Neuronal stem cell (in vitro differentiated cells): Measurements from ENCODE around the gene ARL2BP.
"Not testable (repeated sequence)": the region's sequence is repeated elsewhere in the genome, so short reads cannot be mapped to it uniquely, and the experiment has no call there.

Experiments used
- DNase-seq: peaks from one replicate; pipeline ENCODE4 v3.0.0-alpha.2; 2013; ENCODE audit warnings: low spot score
- H2AFZ ChIP-seq: one replicate; pipeline ENCODE4 v1.6.1; 2013; ENCODE audit warnings: mild to moderate bottlenecking, low read length, inconsistent platforms
- H2AK5ac ChIP-seq: 2 replicates; pipeline ENCODE4 v1.6.1; 2013; ENCODE audit warnings: low read depth, mild to moderate bottlenecking, inconsistent platforms, low read length, moderate library complexity, mixed read lengths
- H2BK120ac ChIP-seq: 2 replicates; pipeline ENCODE4 v1.6.1; 2013; ENCODE audit warnings: low read depth, mild to moderate bottlenecking, inconsistent platforms, low read length, moderate library complexity, mixed read lengths
- H2BK12ac ChIP-seq: one replicate; pipeline ENCODE4 v1.6.1; 2013; ENCODE audit warnings: low read length, inconsistent platforms
- H2BK15ac ChIP-seq: 2 replicates; pipeline ENCODE4 v1.6.1; 2013; ENCODE audit warnings: mild to moderate bottlenecking, low read length, inconsistent platforms, mixed read lengths
- H2BK5ac ChIP-seq: one replicate; pipeline ENCODE4 v1.6.1; 2013; ENCODE audit warnings: inconsistent platforms, mild to moderate bottlenecking, low read length, moderate library complexity
- H3K14ac ChIP-seq: one replicate; pipeline ENCODE4 v1.6.1; 2013; ENCODE audit warnings: low read length, inconsistent platforms
- H3K18ac ChIP-seq: 2 replicates; pipeline ENCODE4 v1.6.1; 2013; ENCODE audit warnings: low read length, inconsistent platforms
- H3K23ac ChIP-seq: 2 replicates; pipeline ENCODE4 v1.6.1; 2013; ENCODE audit warnings: low read depth, mild to moderate bottlenecking, mixed read lengths, low read length, inconsistent platforms; ENCODE audit not compliant: poor library complexity
- H3K27ac ChIP-seq: replicated peaks from 3 replicates; pipeline ENCODE4 v1.5.1; 2013; ENCODE audit warnings: low read length, inconsistent platforms
- H3K27me3 ChIP-seq, 3 experiments: 2 replicates each; pipeline ENCODE4 v1.6.1; 2013; ENCODE audit warnings: low read length in 3 of 3, mild to moderate bottlenecking in 2 of 3, inconsistent platforms in 1 of 3, low read depth in 1 of 3, mixed read lengths in 1 of 3, moderate library complexity in 1 of 3; ENCODE audit not compliant: control insufficient read depth in 3 of 3, insufficient read depth in 3 of 3
- H3K36me3 ChIP-seq, 2 donors: replicated peaks in 1 of 2; 2 replicates each; pipeline ENCODE4 v1.6.1; 2013; ENCODE audit warnings: low read length in 2 of 2; ENCODE audit not compliant: control insufficient read depth in 2 of 2, insufficient read depth in 2 of 2
- H3K4ac ChIP-seq: 2 replicates; pipeline ENCODE4 v1.6.1; 2013; ENCODE audit warnings: inconsistent platforms, mild to moderate bottlenecking, low read length, moderate library complexity
- H3K4me1 ChIP-seq, 2 donors: 1 replicate in 1 of 2; 2 replicates in 1 of 2; pipeline ENCODE4 v1.6.1; 2013; ENCODE audit warnings: low read length in 2 of 2, low read depth in 1 of 2; ENCODE audit not compliant: control insufficient read depth in 2 of 2, insufficient read depth in 1 of 2
- H3K4me2 ChIP-seq: one replicate; pipeline ENCODE4 v1.6.1; 2013; ENCODE audit warnings: mild to moderate bottlenecking, low read length, inconsistent platforms; ENCODE audit not compliant: insufficient read depth, poor library complexity, severe bottlenecking
- H3K4me3 ChIP-seq, 2 donors: 2 replicates each; pipeline ENCODE4 v1.5.1; 2013; ENCODE audit warnings: low read length in 2 of 2, mild to moderate bottlenecking in 2 of 2, inconsistent platforms in 1 of 2, moderate library complexity in 1 of 2
- H3K79me1 ChIP-seq: one replicate; pipeline ENCODE4 v1.6.1; 2013; ENCODE audit warnings: low read depth, mild to moderate bottlenecking, inconsistent platforms, low read length, moderate library complexity
- H3K9ac ChIP-seq: one replicate; pipeline ENCODE4 v1.6.1; 2013; ENCODE audit warnings: mild to moderate bottlenecking, low read depth, low read length, inconsistent platforms; ENCODE audit not compliant: poor library complexity
- H3K9me3 ChIP-seq, 2 donors: replicated peaks in 1 of 2; 2 replicates each; pipeline versions ENCODE3 to v1.6.1; 2013; ENCODE audit warnings: low read length in 2 of 2, mild to moderate bottlenecking in 2 of 2, inconsistent platforms in 1 of 2, low read depth in 1 of 2, mixed read lengths in 1 of 2, moderate library complexity in 1 of 2; ENCODE audit not compliant: control insufficient read depth in 2 of 2, insufficient read depth in 1 of 2
- H4K8ac ChIP-seq: one replicate; pipeline ENCODE4 v1.6.1; 2013; ENCODE audit warnings: low read depth, mild to moderate bottlenecking, inconsistent platforms, low read length, moderate library complexity
- H4K91ac ChIP-seq: one replicate; pipeline ENCODE4 v1.6.1; 2013; ENCODE audit warnings: low read length, low read depth, mild to moderate bottlenecking, inconsistent platforms; ENCODE audit not compliant: poor library complexity
- WGBS, 2 donors: extraction: QIAGEN DNeasy Blood & Tissue Kit; methylation state at CpG; one replicate each; pipeline ENCODE4 v1.1.7; 2013; ENCODE audit warnings: missing lambda C conversion rate in 2 of 2, mixed read lengths in 1 of 2; ENCODE audit not compliant: insufficient read length in 2 of 2, insufficient replicate concordance in 1 of 2; ENCODE audit errors: extremely low coverage in 2 of 2; 5-methylcytosine and 5-hydroxymethylcytosine counted together

Gene ARL2BP

DNA sequence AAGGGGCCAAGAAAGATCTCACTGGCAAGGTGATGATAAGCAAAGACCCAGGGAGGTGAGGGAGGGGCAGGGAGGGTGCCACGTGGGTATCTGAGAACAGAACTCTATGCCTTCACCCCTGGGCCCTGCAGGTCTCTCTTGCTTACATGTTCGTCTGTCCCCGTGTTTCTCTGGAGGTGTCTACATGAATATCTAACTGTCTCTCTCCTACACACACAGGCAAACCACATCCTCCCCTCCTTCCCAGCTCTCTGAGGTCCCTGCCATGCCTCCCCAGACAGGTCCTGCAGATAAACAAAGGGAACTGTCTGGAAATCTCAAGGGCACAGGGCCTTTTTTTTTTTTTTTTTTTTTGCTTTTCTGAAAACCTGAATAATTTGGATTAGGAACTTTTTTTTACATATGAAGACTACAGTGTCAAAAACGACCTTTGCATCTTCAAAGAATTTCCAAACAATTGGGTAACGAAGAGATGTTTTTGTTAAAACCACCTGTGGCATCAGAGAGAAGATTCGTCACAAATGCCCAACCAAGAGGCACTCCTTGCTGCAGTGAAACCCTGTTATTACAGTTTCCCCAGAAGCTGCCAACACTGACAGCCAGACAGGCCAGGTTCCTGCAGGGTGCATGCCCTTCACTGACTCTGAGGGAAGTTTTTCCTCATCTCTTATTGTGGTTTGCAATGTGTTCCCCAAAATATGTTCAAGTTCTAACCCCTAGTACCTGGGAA is 21.6 kb downstream of the ARL2BP start:
- no peak for DNase-seq
- H3K4ac ChIP-seq: no peak overlapping the region
- peak overlapping the region; percentile 78 for H3K18ac ChIP-seq
- no peak overlapping the region for H3K4me2 ChIP-seq
- H2BK120ac ChIP-seq: no peak overlapping the region
- H4K91ac ChIP-seq: no peak overlapping the region
- H4K8ac ChIP-seq: no peak overlapping the region
- H3K4me3 ChIP-seq: no peak overlapping the region
- H2AFZ ChIP-seq: peak overlapping the region; percentile 28
- H3K79me1 ChIP-seq: no peaks in the 10 kb centered on the region
- no peak overlapping the region for H2BK5ac ChIP-seq
- no peak overlapping the region for H2BK12ac ChIP-seq
- H3K23ac ChIP-seq: no peak overlapping the region
- H2BK15ac ChIP-seq: peak overlapping the region; percentile 61
- no peaks in the 10 kb centered on the region for H3K9me3 ChIP-seq
- no peaks in the 10 kb centered on the region for H3K27me3 ChIP-seq
- no peak overlapping the region for H3K9ac ChIP-seq
- H3K36me3 ChIP-seq: no peaks in the 10 kb centered on the region
- H3K27ac ChIP-seq: no peak overlapping the region
- H3K4me1 ChIP-seq: peaks cover 10 to 20% of the 10 kb centered on the region in 2 donors
- no CpG with 5 or more reads among the region's 6 CpGs for WGBS, 2 donors
- H3K14ac ChIP-seq: no peak overlapping the region
- peak overlapping the region; percentile 0 for H2AK5ac ChIP-seq

DNA sequence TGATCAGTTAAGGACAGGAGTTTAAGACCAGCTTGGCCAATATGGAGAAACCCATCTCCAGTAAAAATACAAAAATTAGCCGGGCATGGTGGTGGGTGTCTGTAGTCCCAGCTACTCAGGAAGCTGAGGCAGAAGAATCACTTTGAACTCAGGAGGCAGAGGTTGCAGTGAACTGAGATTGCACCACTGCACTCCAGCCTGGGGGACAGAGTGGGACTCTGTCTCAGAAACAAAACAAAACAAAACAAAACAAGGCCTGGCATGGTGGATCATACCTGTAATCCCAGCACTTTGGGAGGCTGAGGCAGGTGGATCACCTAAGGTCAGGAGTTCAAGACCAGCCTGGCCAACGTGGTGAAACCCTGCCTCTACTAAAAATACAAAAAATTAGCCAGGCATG is 22.3 kb downstream of the ARL2BP start:
- H3K36me3 ChIP-seq, H3K79me1 ChIP-seq, H2BK5ac ChIP-seq, H3K27ac ChIP-seq, H2BK12ac ChIP-seq, H3K9ac ChIP-seq, DNase-seq, H2BK15ac ChIP-seq, H3K27me3 ChIP-seq, H4K8ac ChIP-seq, H2AK5ac ChIP-seq, H3K4me2 ChIP-seq, H4K91ac ChIP-seq, H3K9me3 ChIP-seq, H3K14ac ChIP-seq, H2AFZ ChIP-seq, H3K18ac ChIP-seq, H3K23ac ChIP-seq, H2BK120ac ChIP-seq, H3K4ac ChIP-seq, H3K4me3 ChIP-seq: not testable (repeated sequence)
- peaks cover 10 to 20% of the 10 kb centered on the region in 2 donors for H3K4me1 ChIP-seq
- WGBS, 2 donors: no CpG with 5 or more reads among the region's 2 CpGs

DNA sequence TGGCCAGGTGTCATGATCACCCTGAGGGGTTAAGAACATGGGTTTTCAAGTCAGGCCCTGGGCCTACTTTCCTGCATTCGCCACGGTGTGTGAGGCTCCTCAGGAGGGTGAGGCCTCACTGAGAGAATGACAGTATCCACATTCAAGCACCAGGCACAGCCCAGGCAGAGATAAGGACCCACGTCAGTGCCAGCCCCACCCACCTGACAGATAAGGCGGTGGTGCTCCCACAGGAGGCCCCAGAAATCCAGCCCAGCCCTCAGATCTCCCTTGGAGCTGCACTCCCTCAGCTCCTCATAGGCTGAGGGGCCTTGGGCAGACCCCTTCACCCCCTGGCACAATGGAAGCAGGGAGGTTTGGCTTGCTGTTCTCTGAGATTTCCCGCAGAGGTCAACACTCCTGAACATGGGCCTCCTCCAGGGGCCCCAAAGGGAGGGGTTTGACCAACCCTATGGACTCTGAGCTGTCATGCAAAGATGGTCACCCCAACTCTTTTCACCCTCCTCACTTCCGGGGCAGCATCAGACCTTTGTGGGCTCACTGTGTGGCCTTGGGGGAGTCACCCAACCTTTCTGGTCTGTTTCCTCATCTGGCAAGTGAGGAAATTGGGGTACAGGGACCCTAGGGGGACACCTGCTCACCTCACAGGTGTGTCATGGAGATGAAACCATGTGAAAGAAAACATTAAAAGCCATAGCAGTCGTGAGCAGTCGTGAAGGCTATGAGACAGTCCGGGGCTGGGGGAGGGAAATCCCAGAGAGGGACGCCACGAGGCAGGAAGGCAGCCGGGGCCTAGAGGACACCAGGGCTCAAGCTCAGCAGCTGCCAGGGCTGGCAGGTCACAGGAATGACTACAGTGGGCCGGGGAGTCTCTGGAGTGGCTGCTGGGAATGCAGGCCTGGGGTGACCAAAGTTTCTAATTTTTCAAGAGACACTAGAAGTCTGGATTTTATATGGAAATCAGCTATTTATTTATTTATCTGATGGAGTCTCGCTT is 24.0 kb downstream of the ARL2BP start:
- no peaks in the 10 kb centered on the region for H3K27me3 ChIP-seq
- no peak overlapping the region for H3K23ac ChIP-seq
- no peaks in the 10 kb centered on the region for H3K79me1 ChIP-seq
- H3K14ac ChIP-seq: no peak overlapping the region
- peak overlapping the region; percentile 87 for H2BK120ac ChIP-seq
- peak overlapping the region; percentile 78 for H3K18ac ChIP-seq
- peak overlapping the region; percentile 23 for H2AFZ ChIP-seq
- H3K27ac ChIP-seq: no peak overlapping the region
- H2BK12ac ChIP-seq: peak overlapping the region; percentile 53
- peak overlapping the region; percentile 77 for H2BK5ac ChIP-seq
- no peak overlapping the region for H3K9ac ChIP-seq
- H3K36me3 ChIP-seq: no peaks in the 10 kb centered on the region
- no peak overlapping the region for H3K4me3 ChIP-seq
- H3K4me2 ChIP-seq: no peak overlapping the region
- no peaks in the 10 kb centered on the region for H3K9me3 ChIP-seq
- H2BK15ac ChIP-seq: peak overlapping the region; percentile 86
- WGBS, 2 donors: no CpG with 5 or more reads among the region's 14 CpGs
- peak overlapping the region; percentile 3 for H2AK5ac ChIP-seq
- H4K91ac ChIP-seq: no peak overlapping the region
- H3K4me1 ChIP-seq: peaks cover 12 to 26% of the 10 kb centered on the region in 2 donors
- H3K4ac ChIP-seq: no peak overlapping the region
- H4K8ac ChIP-seq: peak overlapping the region; percentile 72
- no peak for DNase-seq
